Ovary (tissue), 9 donors: Measurements from ENCODE around the gene METRN. TPM values are rescaled to one million over a fixed set of nuclear protein-coding genes. Genes with fewer than 3 reads are reported as not detected.

Experiments used
- DNase-seq, 5 donors: peaks; one replicate each; pipeline ENCODE4 v3.0.0-alpha.2; 2019 to 2020
- H3K27ac ChIP-seq, 2 donors: fragments of 200-600 bp; one replicate each; pipeline versions ENCODE4 v1.5.1 to v1.8.0; 2019 to 2022
- H3K27me3 ChIP-seq: fragments of 200-600 bp; one replicate; pipeline ENCODE4 v1.8.0; 2022
- H3K36me3 ChIP-seq: fragments of 200-600 bp; sonication (generic); one replicate; pipeline ENCODE4 v1.5.1; 2019
- H3K4me1 ChIP-seq: one replicate; pipeline ENCODE4 v1.8.1; 2013; ENCODE audit warnings: mild to moderate bottlenecking, moderate library complexity; ENCODE audit not compliant: insufficient read depth
- H3K4me3 ChIP-seq: fragments of 200-600 bp; sonication (generic); one replicate; pipeline ENCODE4 v1.5.1; 2017
- H3K9me3 ChIP-seq, 2 donors: fragments of 200-600 bp in 1 of 2; sonication (generic) in 1 of 2; one replicate each; pipeline versions ENCODE4 v1.5.1 to v1.8.1; 2013 to 2019; ENCODE audit warnings: mild to moderate bottlenecking in 1 of 2, moderate library complexity in 1 of 2
- CTCF ChIP-seq, 3 donors: fragments of 450-650 bp in 2 of 3; fragments of 200-600 bp in 1 of 3; IDR thresholded peaks; one replicate each; pipeline versions ENCODE4 v1.5.1 to v1.8.0; 2016 to 2022; ENCODE audit warnings: antibody characterized with exemption in 3 of 3, mild to moderate bottlenecking in 1 of 3
- EP300 ChIP-seq: sonication (generic); formaldehyde crosslinking; IDR thresholded peaks from one replicate; pipeline ENCODE4 v1.6.1; 2017; ENCODE audit warnings: antibody characterized with exemption
- POLR2A ChIP-seq: fragments of 450-650 bp; IDR thresholded peaks from one replicate; pipeline ENCODE4 v1.6.1; 2017; ENCODE audit warnings: antibody characterized with exemption, mild to moderate bottlenecking, moderate library complexity
- WGBS, 3 donors: extraction: QIAGEN DNeasy Blood & Tissue Kit in 1 of 3; methylation state at CpG; one replicate each; pipeline versions ENCODE4 v1.1.5 to v1.1.7; 2013 to 2017; 5-methylcytosine and 5-hydroxymethylcytosine counted together
- intact Hi-C, 4 donors: fragments of 100-400 bp; cut with DNase I; formaldehyde crosslinking; loops; one replicate each; pipeline versions ENCODE4 v1.11.0 to v1.15.1; 2022 to 2023
- polyA plus RNA-seq, 2 donors: library from polyadenylated mRNA; stranded (reverse); fragments of 200-250 nt in 1 of 2; fragments of 350-450 nt in 1 of 2; fragmentation: Illumina TruSeq in 1 of 2; extraction: RNeasy Lipid Tissue Mini Kit (QIAGEN cat#74804) in 1 of 2; gene quantifications; one replicate each; pipeline ENCODE4 v1.2.3, GENCODE V29; 2013 to 2014
- total RNA-seq, 7 donors: library from RNA; depleted of rRNA in 2 of 7; stranded (reverse); fragments of >200 nt in 2 of 7; fragmentation: NEBNext Ultra II Directional in 3 of 7; extraction: Animal tissue kit (Norgen Biotek cat#: 25700) in 3 of 7; gene quantifications; one replicate each; pipeline versions ENCODE4 v1.1.0 to v1.2.4, GENCODE V29; 2016 to 2023
- donor health status: DM: no; HTN: no; CAD: no; lungs with moderate emphysema.
- donor health status: DM: no; HTN: no; CAD: no.
- donor health status: Bipolar disorder and iron deficiency.
- donor health status: DM: yes; HTN: yes; CAD: no.
- donor health status: DM: no; HTN: no; CAD: no.
- donor health status: DM: yes; HTN: yes; CAD: no.

The METRN gene
- total and polyA plus RNA-seq, 9 donors, result 0.40 to 57.1 (median 10.4) TPM

- intact Hi-C loops, result no loop called here
- 85 to 87% (median 87%) methylated on average over 13 of the region's 13 CpGs for WGBS, 3 donors
Measured at GRCh38 chr16:735982-736453, 21.1 kb downstream of the METRN start.

GRCh38 chr16:736936-737481, 22.1 kb downstream of the METRN start:
- 91 to 95% (median 92%) methylated on average over 29 of the region's 29 CpGs for WGBS, 3 donors
- intact Hi-C loops, result no loop called here
- Histone ChIP-seq H3K4me3 (no peak overlapping the region), H3K36me3 (no peaks in the 10 kb centered on the region), H3K9me3 (no peaks in the 10 kb centered on the region), H3K27me3 (no peaks in the 10 kb centered on the region), H3K27ac (no peak overlapping the region), H3K4me1 (peaks cover 9% of the 10 kb centered on the region)
- TF ChIP-seq EP300 (no peak), CTCF (IDR thresholded peaks at IDR 0.05) (no peak), POLR2A (no peak)
- no peak for DNase-seq

More at GRCh38 chr16:735982-736453, 21.1 kb downstream of the METRN start:
- TF ChIP-seq CTCF (IDR thresholded peaks at IDR 0.05) (no peak), POLR2A (no peak), EP300 (no peak)
- Histone ChIP-seq H3K27me3 (no peaks in the 10 kb centered on the region), H3K9me3 (no peaks in the 10 kb centered on the region), H3K4me3 (no peak overlapping the region), H3K36me3 (no peaks in the 10 kb centered on the region), H3K27ac (no peak overlapping the region), H3K4me1 (peaks cover 6% of the 10 kb centered on the region)
- no peak for DNase-seq

- no peak for TF ChIP-seq EP300
- no peak for TF ChIP-seq POLR2A
- TF ChIP-seq CTCF (IDR thresholded peaks at IDR 0.05), result no peak
- WGBS, 3 donors, result 38 to 49% (median 39%) methylated on average over 30 to 38 of the region's 38 CpGs
- Histone ChIP-seq H3K4me3 (peak overlapping the region; percentile 76), H3K4me1 (peaks cover 9% of the 10 kb centered on the region), H3K27me3 (no peaks in the 10 kb centered on the region), H3K36me3 (no peaks in the 10 kb centered on the region), H3K27ac (no peak overlapping the region), H3K9me3 (no peaks in the 10 kb centered on the region)
- intact Hi-C loops, result no loop called here
- peak in 1 of 5 donors; percentile 7 for DNase-seq
Measured at GRCh38 chr16:739560-740458, 24.9 kb downstream of the METRN start.

- Histone ChIP-seq H3K9me3 (no peaks in the 10 kb centered on the region), H3K4me1 (peaks cover 9% of the 10 kb centered on the region), H3K27ac (no peak overlapping the region), H3K36me3 (no peaks in the 10 kb centered on the region), H3K27me3 (no peaks in the 10 kb centered on the region), H3K4me3 (peak overlapping the region; percentile 76)
- 0 to 1% (median 1%) methylated on average over 1 to 22 of the region's 22 CpGs for WGBS, 3 donors
- DNase-seq, result no peak
- TF ChIP-seq POLR2A, result no peak
- intact Hi-C loops, result no loop called here
Measured at GRCh38 chr16:740459-740763, 25.5 kb downstream of the METRN start.
